ENCODE measurements around the gene MAGEB18.

GRCh38 chrX:26160301-26160700, 22.2 kb downstream of the MAGEB18 start, which contains the start of gene MAGEB6B:
- no peak for TF ChIP-seq CTCF (IDR thresholded peaks at IDR 0.05; ENCODE audit: low read depth, low read length, missing input control)
- TF ChIP-seq SP1 (IDR thresholded peaks at IDR 0.05): no peak
- TF ChIP-seq REST (IDR thresholded peaks at IDR 0.05): no peak
- TF ChIP-seq RXRA (IDR thresholded peaks at IDR 0.05): no peak
- no peak for TF ChIP-seq GABPA (IDR thresholded peaks at IDR 0.05 in 1 of 2, conservative IDR thresholded peaks at IDR 0.05 in 1 of 2)
- no peak for TF ChIP-seq FOXA1 (IDR thresholded peaks at IDR 0.05)
- no peak for TF ChIP-seq YY1 (IDR thresholded peaks at IDR 0.05)
